ENCODE results near the gene S100A13. TPM values are rescaled to one million over a fixed set of nuclear protein-coding genes. Genes with fewer than 3 reads are reported as not detected.

S100A13 gene
- total RNA-seq, 1 experiment from 2014 or later = 238 TPM

GRCh38 chr1:153598309-153599172 lies 28.8 kb downstream of the S100A13 start:
- no peaks in the 10 kb centered on the region for H3K9me3 Mint-ChIP-seq (ENCODE audit: unreplicated experiment)
- H3K27me3 Mint-ChIP-seq (ENCODE audit: insufficient read depth, unreplicated experiment) = no peaks in the 10 kb centered on the region
- H3K36me3 Mint-ChIP-seq (ENCODE audit: insufficient read depth, unreplicated experiment) = no peaks in the 10 kb centered on the region
- BruUV-seq (replicated peaks) = no TSS peak
- H3K4me3 ChIP-seq (ENCODE audit: low read depth, low read length) = no peak overlapping the region
- no peaks in the 10 kb centered on the region for H3K9me3 ChIP-seq
- no peaks in the 10 kb centered on the region for H3K36me3 ChIP-seq (ENCODE audit: control insufficient read depth, insufficient read depth, low read length)
- no peak for DNase-seq
- no peak overlapping the region for H3K27ac Mint-ChIP-seq (ENCODE audit: unreplicated experiment)
- CTCF ChIA-PET = interaction anchor here (0.8 kb wide), 1 partner anchor 29 kb away, joined by 3 read pairs; the partner anchor contains the start of gene S100A13
- no peaks in the 10 kb centered on the region for H3K4me1 ChIP-seq
- intact Hi-C loops (cut with micrococcal nuclease; ENCODE audit: unreplicated experiment) = loop anchor here (2.0 kb wide), 1 partner anchor 14 kb away; the partner anchor contains the start of gene S100A16
- no peaks in the 10 kb centered on the region for H3K27me3 ChIP-seq (replicated peaks; ENCODE audit: control insufficient read depth, insufficient read depth, low read length)
- no peak overlapping the region for H3K4me3 Mint-ChIP-seq (ENCODE audit: unreplicated experiment)
- H3K4me1 Mint-ChIP-seq (ENCODE audit: low read depth, unreplicated experiment) = no peaks in the 10 kb centered on the region
- POLR2A ChIA-PET = no interaction called here
- TF ChIP-seq, protein P1, sequence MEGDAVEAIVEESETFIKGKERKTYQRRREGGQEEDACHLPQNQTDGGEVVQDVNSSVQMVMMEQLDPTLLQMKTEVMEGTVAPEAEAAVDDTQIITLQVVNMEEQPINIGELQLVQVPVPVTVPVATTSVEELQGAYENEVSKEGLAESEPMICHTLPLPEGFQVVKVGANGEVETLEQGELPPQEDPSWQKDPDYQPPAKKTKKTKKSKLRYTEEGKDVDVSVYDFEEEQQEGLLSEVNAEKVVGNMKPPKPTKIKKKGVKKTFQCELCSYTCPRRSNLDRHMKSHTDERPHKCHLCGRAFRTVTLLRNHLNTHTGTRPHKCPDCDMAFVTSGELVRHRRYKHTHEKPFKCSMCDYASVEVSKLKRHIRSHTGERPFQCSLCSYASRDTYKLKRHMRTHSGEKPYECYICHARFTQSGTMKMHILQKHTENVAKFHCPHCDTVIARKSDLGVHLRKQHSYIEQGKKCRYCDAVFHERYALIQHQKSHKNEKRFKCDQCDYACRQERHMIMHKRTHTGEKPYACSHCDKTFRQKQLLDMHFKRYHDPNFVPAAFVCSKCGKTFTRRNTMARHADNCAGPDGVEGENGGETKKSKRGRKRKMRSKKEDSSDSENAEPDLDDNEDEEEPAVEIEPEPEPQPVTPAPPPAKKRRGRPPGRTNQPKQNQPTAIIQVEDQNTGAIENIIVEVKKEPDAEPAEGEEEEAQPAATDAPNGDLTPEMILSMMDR (IDR thresholded peaks at IDR 0.05; ENCODE audit: insufficient read depth in 1 of 2, low read depth in 1 of 2, low read length in 1 of 2, severe bottlenecking in 1 of 2, unreplicated experiment in 1 of 2) = no peak

- POLR2A ChIA-PET = no interaction called here
- DNase-seq = no peak
These were observed 30.1 kb downstream of the S100A13 start for GRCh38 chr1:153597206-153597605.

DNA sequence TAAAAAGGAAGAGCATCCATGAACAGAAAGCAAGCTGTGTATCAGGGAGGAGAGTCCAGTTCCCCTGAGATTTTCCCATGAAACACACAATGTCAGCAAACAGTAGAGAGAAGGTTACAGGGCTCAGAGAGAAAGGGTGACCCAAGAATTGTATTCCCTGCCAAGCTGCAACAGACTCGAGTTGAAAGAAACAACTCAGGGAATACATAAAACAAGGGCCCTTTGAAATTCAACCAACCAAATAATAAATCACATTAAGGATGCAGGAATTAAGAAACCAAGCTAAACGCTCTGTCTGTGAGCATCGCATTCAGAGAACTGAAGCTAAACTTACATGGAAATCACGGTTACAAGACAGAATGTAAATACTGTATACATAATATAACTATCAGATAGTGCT lies 34.6 kb downstream of the S100A13 start:
- no peaks in the 10 kb centered on the region for H3K36me3 ChIP-seq (ENCODE audit: control insufficient read depth, insufficient read depth, low read length)
- 0 out of 2 replicates have a peak, but pooled peaks cover 7% of the 10 kb centered on the region for H3K4me1 ChIP-seq
- no peaks in the 10 kb centered on the region for H3K9me3 ChIP-seq
- ChIA-PET POLR2A (no interaction called here), CTCF (no interaction called here)
- no peak overlapping the region for H3K27ac Mint-ChIP-seq (ENCODE audit: unreplicated experiment)
- H3K27me3 Mint-ChIP-seq (ENCODE audit: insufficient read depth, unreplicated experiment) = no peaks in the 10 kb centered on the region
- no peaks in the 10 kb centered on the region for H3K27me3 ChIP-seq (replicated peaks; ENCODE audit: control insufficient read depth, insufficient read depth, low read length)
- BruUV-seq (replicated peaks) = no TSS peak
- H3K36me3 Mint-ChIP-seq (ENCODE audit: insufficient read depth, unreplicated experiment) = no peaks in the 10 kb centered on the region
- H3K4me1 Mint-ChIP-seq (ENCODE audit: low read depth, unreplicated experiment) = peaks cover 10% of the 10 kb centered on the region
- H3K4me3 Mint-ChIP-seq (ENCODE audit: unreplicated experiment) = no peak overlapping the region
- DNase-seq = no peak
- intact Hi-C loops (cut with micrococcal nuclease; ENCODE audit: unreplicated experiment) = no loop called here
- TF ChIP-seq, protein P1 (IDR thresholded peaks at IDR 0.05; ENCODE audit: insufficient read depth in 1 of 2, low read depth in 1 of 2, low read length in 1 of 2, severe bottlenecking in 1 of 2, unreplicated experiment in 1 of 2) = no peak
- no peak overlapping the region for H3K4me3 ChIP-seq (ENCODE audit: low read depth, low read length)
- H3K9me3 Mint-ChIP-seq (ENCODE audit: unreplicated experiment) = no peaks in the 10 kb centered on the region

More at GRCh38 chr1:153597206-153597605, 30.1 kb downstream of the S100A13 start:
- Histone ChIP-seq H3K9me3 (no peaks in the 10 kb centered on the region), H3K4me1 (no peaks in the 10 kb centered on the region), H3K4me3 (ENCODE audit: low read depth, low read length) (no peak overlapping the region), H3K27me3 (replicated peaks; ENCODE audit: control insufficient read depth, insufficient read depth, low read length) (no peaks in the 10 kb centered on the region), H3K36me3 (ENCODE audit: control insufficient read depth, insufficient read depth, low read length) (no peaks in the 10 kb centered on the region)
- intact Hi-C loops (cut with micrococcal nuclease; ENCODE audit: unreplicated experiment) = no loop called here
- no peak overlapping the region for H3K27ac Mint-ChIP-seq (ENCODE audit: unreplicated experiment)
- H3K9me3 Mint-ChIP-seq (ENCODE audit: unreplicated experiment) = no peaks in the 10 kb centered on the region
- CTCF ChIA-PET = no interaction called here
- TF ChIP-seq, protein P1 (IDR thresholded peaks at IDR 0.05; ENCODE audit: insufficient read depth in 1 of 2, low read depth in 1 of 2, low read length in 1 of 2, severe bottlenecking in 1 of 2, unreplicated experiment in 1 of 2) = no peak
- no peaks in the 10 kb centered on the region for H3K4me1 Mint-ChIP-seq (ENCODE audit: low read depth, unreplicated experiment)
- H3K4me3 Mint-ChIP-seq (ENCODE audit: unreplicated experiment) = no peak overlapping the region
- no peaks in the 10 kb centered on the region for H3K27me3 Mint-ChIP-seq (ENCODE audit: insufficient read depth, unreplicated experiment)
- BruUV-seq (replicated peaks) = no TSS peak
- H3K36me3 Mint-ChIP-seq (ENCODE audit: insufficient read depth, unreplicated experiment) = no peaks in the 10 kb centered on the region

Measured in Caco-2 (cell line).